Activated CD4-positive, alpha-beta memory T cell treated with anti-CD3 and anti-CD28 coated beads, Interleukin-2, amount 10 ng/mL, durations not matched to agents 7 days and 5 days (primary cell): ENCODE results near the gene ZFP42. TPM values are rescaled to one million over a fixed set of nuclear protein-coding genes. Genes with fewer than 3 reads are reported as not detected.

ENCODE experiments used
- CTCF ChIA-PET: fragments of 350-600 bp; sonication (Branson Sonifier 250); formaldehyde crosslinking; loops from one replicate; lab custom pipeline; 2021; ENCODE audit warnings: antibody characterized with exemption, inconsistent platforms; lab: Charles Lee
- POLR2A ChIA-PET: fragments of 350-600 bp; sonication (Branson Sonifier 250); formaldehyde crosslinking; loops from one replicate; lab custom pipeline; 2021; ENCODE audit warnings: antibody characterized with exemption; lab: Charles Lee
- DNase-seq: peaks from one replicate; pipeline ENCODE4 v3.0.0-alpha.2; 2020
- H3K27ac Mint-ChIP-seq: one replicate; pipeline ENCODE4 v1.8.0; 2021; ENCODE audit warnings: mild to moderate bottlenecking, mixed read lengths
- H3K27me3 Mint-ChIP-seq: one replicate; pipeline ENCODE4 v1.8.0; 2021; ENCODE audit warnings: mixed read lengths
- H3K36me3 Mint-ChIP-seq: one replicate; pipeline ENCODE4 v1.8.0; 2021; ENCODE audit warnings: low read depth, mixed read lengths
- H3K4me1 Mint-ChIP-seq: one replicate; pipeline ENCODE4 v1.8.0; 2021; ENCODE audit warnings: mixed read lengths
- H3K4me3 Mint-ChIP-seq: one replicate; pipeline ENCODE4 v1.8.0; 2021; ENCODE audit warnings: mild to moderate bottlenecking, mixed read lengths
- H3K9me3 Mint-ChIP-seq: one replicate; pipeline ENCODE4 v1.8.0; 2021; ENCODE audit warnings: mixed read lengths
- total RNA-seq, 2 experiments: library from RNA; stranded (reverse); gene quantifications; one replicate each; pipeline ENCODE4 v1.2.3, GENCODE V29; 2021

The ZFP42 gene
- total RNA-seq, 2 experiments from 2014 or later: not detected

- no peak for DNase-seq
- peaks cover 17% of the 10 kb centered on the region for H3K9me3 Mint-ChIP-seq
- no peaks in the 10 kb centered on the region for H3K4me1 Mint-ChIP-seq
- H3K36me3 Mint-ChIP-seq: no peaks in the 10 kb centered on the region
- no peak overlapping the region for H3K27ac Mint-ChIP-seq
- ChIA-PET CTCF (no interaction called here), POLR2A (no interaction called here)
- H3K4me3 Mint-ChIP-seq: no peak overlapping the region
- no peaks in the 10 kb centered on the region for H3K27me3 Mint-ChIP-seq
Measured at GRCh38 chr4:188002751-188003150, 7.2 kb downstream of the ZFP42 start.

GRCh38 chr4:188005561-188005960 is 10.0 kb downstream of the ZFP42 start:
- Mint-ChIP-seq H3K4me3 (no peak overlapping the region), H3K9me3 (peaks cover 19% of the 10 kb centered on the region), H3K27ac (no peak overlapping the region), H3K27me3 (no peaks in the 10 kb centered on the region), H3K4me1 (no peaks in the 10 kb centered on the region), H3K36me3 (no peaks in the 10 kb centered on the region)
- no peak for DNase-seq
- CTCF ChIA-PET: no interaction called here
- POLR2A ChIA-PET: no interaction called here

GRCh38 chr4:188006285-188006848 is 10.8 kb downstream of the ZFP42 start:
- Mint-ChIP-seq H3K9me3 (peaks cover 18% of the 10 kb centered on the region), H3K4me1 (no peaks in the 10 kb centered on the region), H3K4me3 (no peak overlapping the region), H3K27me3 (no peaks in the 10 kb centered on the region), H3K36me3 (no peaks in the 10 kb centered on the region), H3K27ac (no peak overlapping the region)
- ChIA-PET CTCF (no interaction called here), POLR2A (no interaction called here)
- DNase-seq: no peak

GRCh38 chr4:188008377-188008776 is 12.8 kb downstream of the ZFP42 start:
- POLR2A ChIA-PET: no interaction called here
- Mint-ChIP-seq H3K4me1 (no peaks in the 10 kb centered on the region), H3K36me3 (no peaks in the 10 kb centered on the region), H3K27ac (no peak overlapping the region), H3K9me3 (peaks cover 10% of the 10 kb centered on the region), H3K4me3 (no peak overlapping the region), H3K27me3 (no peaks in the 10 kb centered on the region)
- CTCF ChIA-PET: no interaction called here
- DNase-seq: no peak

DNA sequence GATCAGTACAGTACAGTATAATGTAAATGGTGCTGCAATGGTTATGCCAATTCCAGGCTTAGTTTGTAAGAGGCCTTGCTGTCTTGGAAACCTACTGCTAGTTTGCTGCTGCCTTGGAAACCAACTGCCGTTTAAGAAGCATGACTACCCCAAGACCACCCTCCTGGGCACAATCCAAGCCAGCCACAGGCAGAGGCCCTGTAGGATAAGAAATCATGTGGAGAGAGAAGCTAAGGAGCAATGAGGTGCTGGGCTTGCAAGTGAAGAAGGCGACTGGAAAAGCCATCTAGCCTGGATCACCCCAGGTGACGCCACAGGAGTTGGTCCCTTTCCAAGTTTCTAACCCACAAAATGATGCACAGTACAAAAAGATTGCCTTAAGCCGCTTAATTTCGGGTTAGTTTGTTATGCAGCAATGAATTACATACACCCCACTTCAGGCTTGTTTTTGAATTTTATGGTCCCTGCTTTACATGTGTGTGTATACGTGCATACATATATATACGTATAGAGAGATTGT is 16.9 kb downstream of the ZFP42 start:
- Mint-ChIP-seq H3K27me3 (no peaks in the 10 kb centered on the region), H3K4me1 (no peaks in the 10 kb centered on the region), H3K36me3 (no peaks in the 10 kb centered on the region), H3K27ac (no peak overlapping the region), H3K9me3 (peaks cover 10% of the 10 kb centered on the region), H3K4me3 (no peak overlapping the region)
- no peak for DNase-seq
- CTCF ChIA-PET: no interaction called here
- POLR2A ChIA-PET: no interaction called here

DNA sequence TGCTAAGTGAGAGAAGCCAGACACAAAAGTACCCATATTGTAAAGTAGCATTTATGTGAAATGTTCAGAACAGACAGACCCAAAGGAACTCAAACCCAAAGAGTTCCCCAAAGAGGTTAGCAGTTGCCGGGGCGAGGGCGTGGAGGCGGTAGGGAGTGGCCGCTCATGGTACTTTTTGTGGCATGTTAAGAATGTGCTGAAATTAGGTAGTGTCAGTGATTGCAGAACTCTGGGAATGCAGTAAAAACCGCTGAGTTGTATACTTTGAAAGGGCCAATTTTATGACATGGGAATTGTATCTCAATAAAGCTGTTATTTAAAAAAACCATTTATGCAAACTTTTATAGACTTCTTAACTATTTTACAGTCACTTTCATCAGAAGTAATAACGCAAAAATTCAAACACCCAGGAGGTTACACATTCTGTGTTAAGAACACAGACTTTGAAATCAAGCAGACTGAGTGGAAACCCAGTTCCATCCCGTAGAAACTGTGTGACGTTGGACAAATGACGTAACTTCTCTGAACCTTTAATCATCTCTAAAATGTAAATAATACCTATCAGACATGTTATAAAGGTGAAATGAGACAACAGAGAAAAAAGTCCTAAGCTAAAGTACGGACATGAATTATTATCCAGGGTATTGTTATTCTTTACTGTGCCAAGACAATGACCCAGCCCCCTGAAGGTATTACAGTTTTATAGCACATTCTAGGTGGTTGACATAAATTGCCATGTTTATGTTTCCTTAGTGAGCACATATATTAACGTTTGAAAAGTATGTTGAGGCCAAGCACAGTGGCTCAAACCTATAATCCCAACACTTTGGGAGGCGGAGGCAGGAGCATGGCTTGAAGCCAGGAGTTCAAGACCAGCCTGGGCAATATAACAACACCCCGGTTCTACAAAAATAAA is 19.7 kb downstream of the ZFP42 start:
- CTCF ChIA-PET: no interaction called here
- Mint-ChIP-seq H3K9me3 (peaks cover 4% of the 10 kb centered on the region), H3K27ac (no peak overlapping the region), H3K27me3 (no peaks in the 10 kb centered on the region), H3K4me1 (no peaks in the 10 kb centered on the region), H3K4me3 (no peak overlapping the region), H3K36me3 (no peaks in the 10 kb centered on the region)
- POLR2A ChIA-PET: no interaction called here
- DNase-seq: no peak

GRCh38 chr4:188016754-188017153 is 21.2 kb downstream of the ZFP42 start:
- ChIA-PET POLR2A (no interaction called here), CTCF (no interaction called here)
- Mint-ChIP-seq H3K27me3 (no peaks in the 10 kb centered on the region), H3K36me3 (no peaks in the 10 kb centered on the region), H3K4me3 (no peak overlapping the region), H3K9me3 (peaks cover 6% of the 10 kb centered on the region), H3K27ac (no peak overlapping the region), H3K4me1 (no peaks in the 10 kb centered on the region)
- DNase-seq: no peak

GRCh38 chr4:188018262-188018661 is 22.7 kb downstream of the ZFP42 start:
- H3K27ac Mint-ChIP-seq: no peak overlapping the region
- no peaks in the 10 kb centered on the region for H3K4me1 Mint-ChIP-seq
- no peak for DNase-seq
- H3K9me3 Mint-ChIP-seq: peaks cover 12% of the 10 kb centered on the region
- H3K27me3 Mint-ChIP-seq: no peaks in the 10 kb centered on the region
- no peaks in the 10 kb centered on the region for H3K36me3 Mint-ChIP-seq
- H3K4me3 Mint-ChIP-seq: no peak overlapping the region
- ChIA-PET POLR2A (no interaction called here), CTCF (no interaction called here)

- H3K27ac Mint-ChIP-seq: no peak overlapping the region
- no peak for DNase-seq
- H3K4me3 Mint-ChIP-seq: no peak overlapping the region
- no peaks in the 10 kb centered on the region for H3K27me3 Mint-ChIP-seq
- POLR2A ChIA-PET: no interaction called here
- no peaks in the 10 kb centered on the region for H3K36me3 Mint-ChIP-seq
- no peaks in the 10 kb centered on the region for H3K4me1 Mint-ChIP-seq
- H3K9me3 Mint-ChIP-seq: peaks cover 10% of the 10 kb centered on the region
- CTCF ChIA-PET: no interaction called here
Measured at GRCh38 chr4:188021548-188022249, 26.1 kb downstream of the ZFP42 start.

DNA sequence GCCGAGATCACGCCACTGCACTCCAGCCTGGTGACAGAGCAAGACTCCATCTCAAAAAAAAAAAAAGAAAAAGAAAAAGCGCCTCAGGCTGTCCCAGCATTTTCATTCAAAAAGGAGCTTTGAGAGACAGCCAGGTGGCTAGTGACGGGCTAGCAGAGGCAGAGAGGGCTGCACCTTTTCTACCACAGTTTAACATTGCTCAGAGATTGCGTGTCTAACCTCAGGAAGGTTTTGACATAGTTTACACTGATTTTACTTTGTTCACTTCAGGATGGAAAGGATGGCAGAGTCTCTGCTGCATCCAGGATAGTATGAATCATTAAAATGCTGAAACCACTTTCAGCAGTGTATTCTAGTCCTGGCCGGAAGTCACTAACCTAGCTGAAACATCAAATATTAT is 28.1 kb downstream of the ZFP42 start:
- Mint-ChIP-seq H3K4me3 (no peak overlapping the region), H3K27ac (no peak overlapping the region), H3K36me3 (no peaks in the 10 kb centered on the region), H3K27me3 (no peaks in the 10 kb centered on the region), H3K4me1 (no peaks in the 10 kb centered on the region), H3K9me3 (peaks cover 15% of the 10 kb centered on the region)
- POLR2A ChIA-PET: no interaction called here
- CTCF ChIA-PET: no interaction called here
- no peak for DNase-seq

DNA sequence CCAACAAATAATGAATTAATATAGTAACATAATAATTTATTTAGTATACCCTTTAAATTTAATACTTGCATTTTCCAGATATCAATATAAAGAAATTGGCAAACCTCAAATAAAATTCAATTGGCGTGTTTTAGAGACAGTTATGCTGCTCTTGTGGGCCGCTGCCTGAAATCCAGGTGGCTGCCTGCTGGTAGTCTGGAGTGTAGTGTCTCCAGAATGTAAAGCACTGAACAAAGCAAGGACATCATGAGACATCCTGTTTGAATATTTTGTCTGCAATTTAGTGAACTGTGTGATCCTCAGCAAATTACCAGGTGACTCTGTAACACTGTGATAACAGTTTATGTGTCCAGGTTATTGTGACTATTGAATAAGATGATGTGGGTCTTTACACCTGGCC is 29.9 kb downstream of the ZFP42 start:
- Mint-ChIP-seq H3K36me3 (no peaks in the 10 kb centered on the region), H3K9me3 (peaks cover 20% of the 10 kb centered on the region), H3K4me3 (no peak overlapping the region), H3K27me3 (no peaks in the 10 kb centered on the region), H3K4me1 (no peaks in the 10 kb centered on the region), H3K27ac (no peak overlapping the region)
- POLR2A ChIA-PET: no interaction called here
- no peak for DNase-seq
- CTCF ChIA-PET: no interaction called here

DNA sequence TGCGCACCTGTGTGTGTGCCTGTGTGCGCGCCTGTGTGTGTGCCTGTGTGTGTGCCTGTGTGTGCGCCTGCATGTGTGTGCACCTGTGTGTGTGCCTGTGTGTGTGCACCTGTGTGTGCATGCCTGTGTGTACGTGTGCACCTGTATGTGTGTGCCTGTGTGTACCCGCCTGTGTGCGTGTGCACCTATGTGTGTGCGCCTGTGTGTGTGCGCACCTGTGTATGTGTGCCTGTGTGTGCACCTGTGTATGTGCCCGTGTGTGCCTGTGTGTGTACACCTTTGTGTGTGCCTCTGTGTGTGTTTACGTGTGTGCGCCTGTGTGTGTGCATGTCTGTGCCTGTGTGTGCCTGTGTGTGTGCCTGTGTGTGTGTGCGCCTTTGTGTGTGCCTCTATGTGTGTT is 33.5 kb downstream of the ZFP42 start:
- Mint-ChIP-seq H3K9me3 (peaks cover 14% of the 10 kb centered on the region), H3K27me3 (no peaks in the 10 kb centered on the region), H3K4me3 (no peak overlapping the region), H3K27ac (no peak overlapping the region), H3K36me3 (no peaks in the 10 kb centered on the region), H3K4me1 (no peaks in the 10 kb centered on the region)
- CTCF ChIA-PET: no interaction called here
- no peak for DNase-seq
- POLR2A ChIA-PET: no interaction called here

- Mint-ChIP-seq H3K4me1 (no peaks in the 10 kb centered on the region), H3K9me3 (peaks cover 14% of the 10 kb centered on the region), H3K27me3 (no peaks in the 10 kb centered on the region), H3K4me3 (no peak overlapping the region), H3K36me3 (no peaks in the 10 kb centered on the region), H3K27ac (no peak overlapping the region)
- no peak for DNase-seq
- POLR2A ChIA-PET: no interaction called here
- CTCF ChIA-PET: no interaction called here
Measured at GRCh38 chr4:188030401-188030800, 34.8 kb downstream of the ZFP42 start.
